Suprapubic skin (tissue), 2 donors: ENCODE results near the gene FCGBP.

ENCODE experiments used
- EP300 ChIP-seq: sonication (generic); formaldehyde crosslinking; IDR thresholded peaks from one replicate; pipeline ENCODE4 v1.6.1; 2017; ENCODE audit warnings: antibody characterized with exemption
- POLR2A ChIP-seq, 2 donors: fragments of 450-650 bp; IDR thresholded peaks; one replicate each; pipeline ENCODE4 v1.6.1; 2017; ENCODE audit warnings: antibody characterized with exemption in 2 of 2, mild to moderate bottlenecking in 2 of 2, moderate library complexity in 2 of 2

- TF ChIP-seq POLR2A (IDR thresholded peaks at IDR 0.05) (no peak), EP300 (no peak)
Measured at GRCh38 chr19:39919976-39920375, 14.5 kb downstream of the FCGBP start.
